CD4-positive, alpha-beta memory T cell (primary cell): ENCODE data around the gene BTF3. TPM values are rescaled to one million over a fixed set of nuclear protein-coding genes. Genes with fewer than 3 reads are reported as not detected.

Experiments
- CTCF ChIA-PET: fragments of 350-600 bp; sonication (Branson Sonifier 250); formaldehyde crosslinking; loops from one replicate; lab custom pipeline; 2021; ENCODE audit warnings: inconsistent platforms; ENCODE audit not compliant: partially characterized antibody; lab: Charles Lee
- POLR2A ChIA-PET: fragments of 350-600 bp; sonication (Branson Sonifier 250); formaldehyde crosslinking; loops from one replicate; lab custom pipeline; 2021; ENCODE audit not compliant: partially characterized antibody; lab: Charles Lee
- DNase-seq, 5 donors: peaks; one replicate each; pipeline versions ENCODE4 v3.0.0 to v3.0.0-alpha.2; 2020 to 2022; ENCODE audit warnings: mixed read lengths in 1 of 5
- H3K27ac ChIP-seq: one replicate; pipeline ENCODE4 v1.7.0; 2013; ENCODE audit warnings: low read depth, low read length
- H3K27me3 ChIP-seq: 2 replicates; pipeline ENCODE4 v1.7.0; 2013; ENCODE audit warnings: mild to moderate bottlenecking, low read length, moderate library complexity; ENCODE audit not compliant: insufficient read depth
- H3K36me3 ChIP-seq: 2 replicates; pipeline ENCODE4 v1.7.0; 2013; ENCODE audit warnings: mild to moderate bottlenecking, low read length, moderate library complexity; ENCODE audit not compliant: insufficient read depth
- H3K4me1 ChIP-seq: 2 replicates; pipeline ENCODE4 v1.7.0; 2013; ENCODE audit warnings: mild to moderate bottlenecking, low read length, moderate library complexity; ENCODE audit not compliant: insufficient read depth
- H3K4me3 ChIP-seq, 2 donors: one replicate each; pipeline ENCODE4 v1.7.0; 2013; ENCODE audit warnings: low read length in 2 of 2, mild to moderate bottlenecking in 1 of 2
- H3K9me3 ChIP-seq, 2 donors: one replicate each; pipeline ENCODE4 v1.7.0; 2013; ENCODE audit warnings: low read length in 2 of 2, control low read depth in 1 of 2; ENCODE audit not compliant: control insufficient read depth in 1 of 2
- H3K27ac Mint-ChIP-seq, 7 donors: one replicate each; pipeline ENCODE4 v1.8.0; 2020 to 2021; ENCODE audit warnings: mixed read lengths in 7 of 7, mild to moderate bottlenecking in 6 of 7, inconsistent platforms in 3 of 7, moderate library complexity in 3 of 7
- H3K27me3 Mint-ChIP-seq, 2 donors: one replicate each; pipeline ENCODE4 v1.8.0; 2020 to 2021; ENCODE audit warnings: mixed read lengths in 2 of 2
- H3K36me3 Mint-ChIP-seq, 2 donors: one replicate each; pipeline ENCODE4 v1.8.0; 2020 to 2021; ENCODE audit warnings: mixed read lengths in 2 of 2, inconsistent platforms in 1 of 2, mild to moderate bottlenecking in 1 of 2
- H3K4me1 Mint-ChIP-seq, 4 donors: one replicate each; pipeline ENCODE4 v1.8.0; 2020 to 2021; ENCODE audit warnings: mixed read lengths in 4 of 4, mild to moderate bottlenecking in 1 of 4
- H3K4me3 Mint-ChIP-seq, 8 donors: one replicate each; pipeline ENCODE4 v1.8.0; 2020 to 2021; ENCODE audit warnings: mixed read lengths in 8 of 8, mild to moderate bottlenecking in 7 of 8, moderate library complexity in 6 of 8, inconsistent platforms in 3 of 8
- H3K9me3 Mint-ChIP-seq, 8 donors: one replicate each; pipeline ENCODE4 v1.8.0; 2020 to 2021; ENCODE audit warnings: mixed read lengths in 8 of 8, mild to moderate bottlenecking in 5 of 8, inconsistent platforms in 3 of 8, moderate library complexity in 1 of 8
- intact Hi-C: fragments of 100-400 bp; cut with micrococcal nuclease; formaldehyde crosslinking; loops from one replicate; pipeline ENCODE4 v1.15.1; 2023
- polyA plus RNA-seq, 2 donors: library from polyadenylated mRNA; unstranded; fragments of 300-500 nt; fragmentation: Illumina TruSeq; gene quantifications; one replicate each; pipeline ENCODE4 v1.2.3, GENCODE V29; 2021
- total RNA-seq, 2 experiments: library from RNA; stranded (reverse); gene quantifications; one replicate each; pipeline ENCODE4 v1.2.3, GENCODE V29; 2021

The BTF3 gene
- total and polyA plus RNA-seq, 4 experiments from 2014 or later: 538 to 779 (median 657) TPM

DNA sequence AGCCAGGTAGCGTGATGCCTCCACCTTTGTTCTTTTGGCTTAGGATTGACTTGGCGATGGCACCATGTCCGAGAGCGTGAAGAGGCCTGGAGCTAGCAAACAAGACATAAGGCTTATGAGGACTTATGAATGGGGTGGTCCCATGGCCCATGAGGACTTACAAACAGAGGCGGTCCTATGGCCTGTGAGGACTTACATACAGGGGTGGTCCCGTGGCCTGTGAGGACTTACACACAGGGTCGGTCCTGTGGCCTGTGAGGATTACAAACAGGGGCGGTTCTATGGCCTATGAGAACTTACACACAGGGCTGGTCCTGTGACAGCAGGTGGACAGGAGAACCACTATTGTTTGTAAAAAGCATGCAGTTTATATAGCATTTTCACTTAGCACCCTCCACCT is 28.4 kb upstream of the BTF3 start:
- no peaks in the 10 kb centered on the region for H3K36me3 ChIP-seq
- no peaks in the 10 kb centered on the region for H3K4me1 ChIP-seq
- no peaks in the 10 kb centered on the region for H3K36me3 Mint-ChIP-seq
- no peak overlapping the region for H3K4me3 ChIP-seq
- no peaks in the 10 kb centered on the region for H3K27me3 ChIP-seq
- DNase-seq: no peak
- no peaks in the 10 kb centered on the region for H3K9me3 ChIP-seq
- CTCF ChIA-PET: no interaction called here
- no peak overlapping the region for H3K27ac Mint-ChIP-seq
- no peak overlapping the region for H3K4me3 Mint-ChIP-seq
- intact Hi-C loops: no loop called here
- H3K27me3 Mint-ChIP-seq: peaks cover 8 to 13% of the 10 kb centered on the region in 2 donors
- no peak overlapping the region for H3K27ac ChIP-seq
- H3K9me3 Mint-ChIP-seq: peaks cover 0 to 3% (median 0%) of the 10 kb centered on the region in 8 donors
- POLR2A ChIA-PET: no interaction called here
- H3K4me1 Mint-ChIP-seq: no peaks in the 10 kb centered on the region

DNA sequence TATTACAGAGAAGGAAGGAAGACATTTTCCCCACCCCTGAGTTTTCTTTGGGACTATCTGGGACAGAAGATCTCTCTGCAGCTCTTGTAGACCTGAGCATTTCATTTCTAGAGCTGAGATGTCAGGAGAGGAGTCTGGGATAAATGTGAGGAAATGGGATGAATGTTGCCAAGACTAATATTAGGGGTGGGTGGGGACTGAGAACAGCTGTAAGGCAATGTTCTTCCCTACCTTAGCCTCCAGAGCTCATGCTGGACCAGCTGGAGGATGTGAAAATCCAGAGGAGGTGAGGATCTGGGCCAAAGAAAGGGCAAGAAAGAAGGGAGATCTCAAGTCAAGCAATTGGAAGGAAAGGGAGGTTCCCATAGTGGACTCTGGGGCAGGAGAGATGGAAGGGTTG is 26.6 kb upstream of the BTF3 start:
- Histone ChIP-seq H3K27me3 (no peaks in the 10 kb centered on the region), H3K4me3 (no peak overlapping the region), H3K27ac (no peak overlapping the region), H3K4me1 (no peaks in the 10 kb centered on the region), H3K36me3 (no peaks in the 10 kb centered on the region), H3K9me3 (no peaks in the 10 kb centered on the region)
- H3K27me3 Mint-ChIP-seq: peaks cover 9 to 12% of the 10 kb centered on the region in 2 donors
- no peaks in the 10 kb centered on the region for H3K36me3 Mint-ChIP-seq
- no peaks in the 10 kb centered on the region for H3K4me1 Mint-ChIP-seq
- DNase-seq: no peak
- H3K4me3 Mint-ChIP-seq: no peak overlapping the region
- no peak overlapping the region for H3K27ac Mint-ChIP-seq
- ChIA-PET POLR2A (no interaction called here), CTCF (interaction anchor here (0.9 to 1.5 kb wide), 2 partner anchors 15 to 17 kb away, joined by 3 to 5 read pairs; no protein-coding TSS in a partner anchor)
- intact Hi-C loops: no loop called here
- peaks cover 0 to 3% (median 0%) of the 10 kb centered on the region in 8 donors for H3K9me3 Mint-ChIP-seq

- H3K27me3 ChIP-seq: no peaks in the 10 kb centered on the region
- CTCF ChIA-PET: interaction anchor here (0.9 to 1.5 kb wide), 2 partner anchors 16 to 18 kb away, joined by 3 to 5 read pairs; no protein-coding TSS in a partner anchor
- H3K4me3 ChIP-seq: no peak overlapping the region
- POLR2A ChIA-PET: no interaction called here
- no peak overlapping the region for H3K27ac ChIP-seq
- Mint-ChIP-seq H3K27me3 (peaks cover 11 to 12% of the 10 kb centered on the region in 2 donors), H3K9me3 (peaks cover 0 to 3% (median 0%) of the 10 kb centered on the region in 8 donors), H3K27ac (no peak overlapping the region), H3K4me1 (no peaks in the 10 kb centered on the region), H3K4me3 (no peak overlapping the region), H3K36me3 (no peaks in the 10 kb centered on the region)
- no peaks in the 10 kb centered on the region for H3K36me3 ChIP-seq
- H3K9me3 ChIP-seq: no peaks in the 10 kb centered on the region
- intact Hi-C loops: no loop called here
- no peak for DNase-seq
- H3K4me1 ChIP-seq: no peaks in the 10 kb centered on the region
These were observed 26.1 kb upstream of the BTF3 start for GRCh38 chr5:73472116-73472515.

GRCh38 chr5:73480500-73480899 is 17.7 kb upstream of the BTF3 start:
- H3K27me3 Mint-ChIP-seq: peaks cover 11 to 21% of the 10 kb centered on the region in 2 donors
- H3K9me3 Mint-ChIP-seq: no peaks in the 10 kb centered on the region
- POLR2A ChIA-PET: no interaction called here
- no peaks in the 10 kb centered on the region for H3K4me1 Mint-ChIP-seq
- no peaks in the 10 kb centered on the region for H3K36me3 ChIP-seq
- no peaks in the 10 kb centered on the region for H3K36me3 Mint-ChIP-seq
- H3K27me3 ChIP-seq: no peaks in the 10 kb centered on the region
- DNase-seq: no peak
- H3K27ac Mint-ChIP-seq: no peak overlapping the region
- intact Hi-C loops: no loop called here
- no peaks in the 10 kb centered on the region for H3K9me3 ChIP-seq
- no peak overlapping the region for H3K4me3 Mint-ChIP-seq
- no peak overlapping the region for H3K4me3 ChIP-seq
- CTCF ChIA-PET: no interaction called here
- no peaks in the 10 kb centered on the region for H3K4me1 ChIP-seq
- H3K27ac ChIP-seq: no peak overlapping the region

DNA sequence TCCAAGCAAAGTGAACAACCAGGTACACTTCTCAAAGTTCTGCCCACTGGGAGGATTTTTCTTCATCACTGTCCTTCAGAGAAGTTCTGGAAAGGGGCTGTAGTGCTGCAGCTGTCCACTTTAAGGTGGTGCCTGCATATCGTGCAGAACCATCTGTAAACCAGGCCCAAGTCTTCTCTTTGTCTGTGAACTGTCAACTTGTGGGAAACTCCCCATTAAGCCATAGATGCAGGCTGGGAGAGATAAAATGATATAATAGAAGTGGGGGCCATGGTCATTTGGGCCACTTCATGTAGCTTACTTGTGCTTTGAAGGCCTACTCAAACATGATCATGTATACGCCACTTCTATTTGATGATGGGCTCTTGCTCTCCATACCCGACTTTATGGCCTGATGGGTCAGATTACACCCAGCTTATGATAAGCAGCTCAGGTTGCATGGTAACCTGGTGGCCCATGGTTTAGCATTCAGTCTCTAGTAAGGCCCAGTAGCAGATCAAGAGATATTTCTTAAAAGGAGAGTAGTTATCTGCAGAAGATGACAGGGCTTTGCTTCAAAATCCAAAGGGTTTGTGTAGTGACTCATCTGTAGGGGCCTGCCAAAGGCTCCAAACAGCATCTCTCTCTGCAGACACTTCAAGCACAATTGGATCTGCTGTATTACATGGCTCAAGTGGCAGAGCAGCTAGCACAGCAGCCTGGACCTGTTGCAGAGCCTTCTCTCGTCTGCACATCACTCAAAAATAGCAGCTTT is 15.7 kb upstream of the BTF3 start:
- H3K36me3 ChIP-seq: no peaks in the 10 kb centered on the region
- intact Hi-C loops: no loop called here
- POLR2A ChIA-PET: interaction anchor here (0.6 kb wide), 1 partner anchor 16 kb away, joined by 3 read pairs; the partner anchor contains the start of gene BTF3
- CTCF ChIA-PET: no interaction called here
- Mint-ChIP-seq H3K9me3 (no peaks in the 10 kb centered on the region), H3K36me3 (no peaks in the 10 kb centered on the region), H3K27ac (no peak overlapping the region), H3K27me3 (peaks cover 10 to 19% of the 10 kb centered on the region in 2 donors), H3K4me3 (no peak overlapping the region), H3K4me1 (no peaks in the 10 kb centered on the region)
- H3K4me3 ChIP-seq: no peak overlapping the region
- no peaks in the 10 kb centered on the region for H3K27me3 ChIP-seq
- no peak overlapping the region for H3K27ac ChIP-seq
- no peaks in the 10 kb centered on the region for H3K4me1 ChIP-seq
- DNase-seq: no peak
- H3K9me3 ChIP-seq: no peaks in the 10 kb centered on the region

- intact Hi-C loops: no loop called here
- no peak for DNase-seq
- ChIA-PET POLR2A (no interaction called here), CTCF (no interaction called here)
- H3K27ac ChIP-seq: no peak overlapping the region
- Mint-ChIP-seq H3K4me1 (no peaks in the 10 kb centered on the region), H3K4me3 (no peak overlapping the region), H3K27ac (no peak overlapping the region), H3K36me3 (no peaks in the 10 kb centered on the region), H3K9me3 (no peaks in the 10 kb centered on the region), H3K27me3 (peaks cover 8 to 18% of the 10 kb centered on the region in 2 donors)
- H3K4me1 ChIP-seq: no peaks in the 10 kb centered on the region
- H3K9me3 ChIP-seq: no peaks in the 10 kb centered on the region
- H3K4me3 ChIP-seq: no peak overlapping the region
- no peaks in the 10 kb centered on the region for H3K27me3 ChIP-seq
- no peaks in the 10 kb centered on the region for H3K36me3 ChIP-seq
These were observed 14.6 kb upstream of the BTF3 start for GRCh38 chr5:73483676-73484075.

DNA sequence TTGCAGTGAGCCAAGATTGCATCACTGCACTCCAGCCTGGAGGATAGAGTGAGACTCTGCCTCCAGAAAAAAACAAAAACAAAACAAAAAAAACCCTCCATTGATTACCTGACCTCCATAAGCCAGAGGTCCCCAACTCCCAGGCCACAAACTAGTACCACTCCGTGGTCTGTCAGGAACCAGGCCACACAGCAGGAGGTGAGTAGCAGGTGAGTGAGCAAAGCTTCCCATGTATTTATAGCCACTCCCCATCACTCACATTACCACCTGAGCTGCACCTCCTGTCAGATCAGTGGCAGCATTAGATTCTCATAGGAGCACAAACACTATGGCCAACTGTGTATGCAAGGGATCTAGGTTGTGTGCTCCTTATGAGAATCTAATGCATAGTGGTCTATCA is 13.7 kb upstream of the BTF3 start:
- intact Hi-C loops: no loop called here
- Mint-ChIP-seq H3K9me3 (no peaks in the 10 kb centered on the region), H3K4me1 (no peaks in the 10 kb centered on the region), H3K4me3 (no peak overlapping the region), H3K27ac (no peak overlapping the region), H3K27me3 (peaks cover 8 to 20% of the 10 kb centered on the region in 2 donors), H3K36me3 (no peaks in the 10 kb centered on the region)
- Histone ChIP-seq H3K9me3 (no peaks in the 10 kb centered on the region), H3K27me3 (no peaks in the 10 kb centered on the region), H3K27ac (no peak overlapping the region), H3K4me1 (no peaks in the 10 kb centered on the region), H3K4me3 (no peak overlapping the region), H3K36me3 (no peaks in the 10 kb centered on the region)
- ChIA-PET CTCF (no interaction called here), POLR2A (no interaction called here)
- DNase-seq: no peak
